Measurements from ENCODE around the gene ZNF534.
"Not testable (repeated sequence)": the region's sequence is repeated elsewhere in the genome, so short reads cannot be mapped to it uniquely, and the experiment has no call there.

ZNF534 gene

DNA sequence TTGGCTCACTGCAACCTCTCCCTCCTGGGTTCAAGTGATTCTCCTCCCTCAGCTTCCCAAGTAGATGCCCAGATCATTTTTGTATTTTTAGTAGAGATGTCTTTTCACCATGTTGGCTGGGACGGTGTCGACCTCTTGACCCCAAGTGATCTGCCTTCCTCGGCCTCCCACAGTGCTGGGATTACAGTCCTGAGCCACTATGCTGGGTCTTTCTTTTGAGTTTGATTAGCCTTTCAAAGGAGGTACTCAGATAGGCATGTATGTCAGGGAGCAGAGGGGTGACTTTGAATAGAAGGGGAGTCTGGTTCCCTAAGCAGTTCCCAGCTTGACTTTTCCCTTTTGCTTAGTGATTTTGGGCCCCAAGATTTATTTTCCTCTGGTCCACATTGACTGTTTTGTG, 71.5 kb downstream of the ZNF534 start:
- not testable (repeated sequence) for DNase-seq

DNA sequence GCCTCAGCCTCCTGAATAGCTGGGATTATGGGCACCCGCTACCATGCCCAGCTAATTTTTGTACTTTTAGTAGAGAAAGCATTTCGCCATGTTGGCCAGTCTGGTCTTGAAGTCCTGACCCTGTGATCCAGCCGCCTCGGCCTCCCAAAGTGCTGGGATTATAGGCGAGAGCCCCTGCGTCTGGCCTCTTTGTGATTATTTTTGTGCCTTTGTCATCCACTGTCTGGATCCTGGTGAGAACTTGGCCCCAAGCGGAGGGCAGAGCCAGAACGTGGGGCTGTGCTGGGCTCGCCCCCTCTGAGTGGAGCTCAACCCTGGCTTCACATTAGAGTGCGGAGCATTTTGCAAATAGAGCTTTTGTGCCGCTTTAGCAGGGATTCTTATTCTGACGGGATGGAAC, 72.0 kb downstream of the ZNF534 start:
- not testable (repeated sequence) for DNase-seq

Data from islet precursor cell (in vitro differentiated cells).